IPS-18c (cell line): Measurements from ENCODE around the gene RDH16.
"Not testable (repeated sequence)": the region's sequence is repeated elsewhere in the genome, so short reads cannot be mapped to it uniquely, and the experiment has no call there.

ENCODE experiments used
- H3K4me3 ChIP-seq: 2 replicates; pipeline ENCODE4 v1.7.0; 2013; ENCODE audit warnings: low read depth, mild to moderate bottlenecking, low read length, moderate library complexity; ENCODE audit not compliant: insufficient read depth
- H3K9me3 ChIP-seq: one replicate; pipeline ENCODE4 v1.6.1; 2013; ENCODE audit warnings: mild to moderate bottlenecking, low read length, moderate library complexity; ENCODE audit not compliant: control insufficient read depth, insufficient read depth

Gene RDH16

DNA sequence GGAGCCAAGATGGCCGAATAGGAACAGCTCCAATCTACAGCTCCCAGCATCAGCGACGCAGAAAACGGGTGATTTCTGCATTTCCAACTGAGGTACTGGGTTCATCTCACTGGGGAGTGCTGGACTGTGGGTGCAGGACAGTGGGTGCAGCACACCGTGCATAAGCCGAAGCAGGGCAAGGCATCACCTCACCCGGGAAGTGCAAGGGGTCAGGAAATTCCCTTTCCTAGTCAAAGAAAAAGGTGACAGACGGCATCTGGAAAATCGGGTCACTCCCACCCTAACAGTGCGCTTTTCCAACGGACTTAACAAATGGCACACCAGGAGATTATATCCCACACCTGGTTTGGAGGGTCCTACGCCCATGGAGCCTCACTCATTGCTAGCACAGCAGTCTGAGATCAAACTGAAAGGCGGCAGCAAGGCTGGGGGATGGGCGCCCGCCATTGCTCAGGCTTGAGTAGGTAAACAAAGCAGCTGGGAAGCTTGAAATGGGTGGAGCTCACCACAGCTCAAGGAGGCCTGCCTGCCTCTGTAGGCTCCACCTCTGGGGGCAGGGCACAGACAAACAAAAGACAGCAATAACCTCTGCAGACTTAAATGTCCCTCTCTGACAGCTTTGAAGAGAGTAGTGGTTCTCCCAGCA, 8.7 kb upstream of the RDH16 start:
- H3K9me3 ChIP-seq, H3K4me3 ChIP-seq: not testable (repeated sequence)

DNA sequence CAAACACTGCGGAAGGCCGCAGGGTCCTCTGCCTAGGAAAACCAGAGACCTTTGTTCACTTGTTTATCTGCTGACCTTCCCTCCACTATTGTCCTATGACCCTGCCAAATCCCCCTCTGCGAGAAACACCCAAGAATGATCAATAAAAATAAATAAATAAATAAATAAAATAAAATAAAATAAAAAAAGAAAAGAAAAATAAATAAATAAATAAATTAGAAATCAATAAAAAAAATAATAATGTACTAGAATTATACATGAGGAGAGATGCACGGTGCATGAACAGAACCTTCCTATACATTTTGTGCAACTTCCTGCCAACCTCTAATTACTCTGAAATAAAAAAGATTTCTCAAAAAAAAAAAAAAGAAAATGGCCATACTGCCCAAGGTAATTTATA, 7.7 kb upstream of the RDH16 start:
- not testable (repeated sequence) for H3K4me3 ChIP-seq, H3K9me3 ChIP-seq

DNA sequence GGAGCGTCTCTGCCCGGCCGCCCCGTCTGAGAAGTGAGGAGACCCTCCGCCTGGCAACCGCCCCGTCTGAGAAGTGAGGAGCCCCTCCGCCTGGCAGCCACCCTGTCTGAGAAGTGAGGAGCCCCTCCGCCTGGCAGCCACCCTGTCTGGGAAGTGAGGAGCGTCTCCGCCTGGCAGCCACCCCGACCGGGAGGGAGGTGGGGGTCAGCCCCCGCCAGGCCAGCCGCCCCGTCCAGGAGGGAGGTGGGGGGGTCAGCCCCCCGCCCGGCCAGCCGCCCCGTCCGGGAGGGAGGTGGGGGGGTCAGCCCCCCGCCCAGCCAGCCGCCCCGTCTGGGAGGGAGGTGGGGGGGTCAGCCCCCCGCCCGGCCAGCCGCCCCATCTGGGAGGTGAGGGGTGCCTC, 6.1 kb upstream of the RDH16 start:
- not testable (repeated sequence) for H3K9me3 ChIP-seq, H3K4me3 ChIP-seq

DNA sequence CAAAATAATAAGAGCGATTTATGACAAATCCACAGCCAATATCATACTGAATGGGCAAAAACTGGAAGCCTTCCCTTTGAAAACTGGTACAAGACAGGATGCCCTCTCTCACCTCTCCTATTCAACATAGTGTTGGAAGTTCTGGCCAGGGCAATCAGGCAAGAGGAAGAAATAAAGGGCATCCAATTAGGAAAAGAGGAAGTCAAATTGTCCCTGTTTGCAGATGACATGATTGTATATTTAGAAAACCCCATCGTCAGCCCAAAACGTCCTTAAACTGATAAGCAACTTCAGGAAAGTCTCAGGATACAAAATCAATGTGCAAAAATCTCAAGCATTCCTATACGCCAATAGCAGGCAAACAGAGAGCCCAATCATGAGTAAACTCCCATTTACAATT, 4.8 kb upstream of the RDH16 start:
- not testable (repeated sequence) for H3K9me3 ChIP-seq

DNA sequence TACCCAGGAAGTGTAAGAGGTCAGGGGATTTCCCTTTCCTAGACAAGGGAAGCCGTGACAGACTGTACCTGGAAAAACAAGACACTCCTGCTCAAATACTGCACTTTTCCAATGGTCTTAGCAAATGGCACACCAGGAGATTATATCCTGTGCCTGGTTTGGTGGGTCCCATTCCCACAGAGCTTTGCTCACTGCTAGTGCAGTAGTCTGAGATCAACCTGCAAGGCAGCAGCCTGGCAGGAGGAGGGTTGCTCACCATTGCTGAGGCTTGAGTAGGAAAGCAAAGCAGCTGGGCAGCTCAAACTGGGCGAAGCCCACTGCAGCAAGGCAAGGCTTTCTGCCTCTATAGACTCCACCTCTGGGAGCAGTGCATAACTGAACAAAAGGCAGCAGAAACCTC, 1.0 kb upstream of the RDH16 start:
- Histone ChIP-seq H3K9me3 (no peaks in the 10 kb centered on the region), H3K4me3 (no peak overlapping the region)

More for the DNA sequence above, 4.8 kb upstream of the RDH16 start:
- not testable (repeated sequence) for H3K4me3 ChIP-seq

DNA sequence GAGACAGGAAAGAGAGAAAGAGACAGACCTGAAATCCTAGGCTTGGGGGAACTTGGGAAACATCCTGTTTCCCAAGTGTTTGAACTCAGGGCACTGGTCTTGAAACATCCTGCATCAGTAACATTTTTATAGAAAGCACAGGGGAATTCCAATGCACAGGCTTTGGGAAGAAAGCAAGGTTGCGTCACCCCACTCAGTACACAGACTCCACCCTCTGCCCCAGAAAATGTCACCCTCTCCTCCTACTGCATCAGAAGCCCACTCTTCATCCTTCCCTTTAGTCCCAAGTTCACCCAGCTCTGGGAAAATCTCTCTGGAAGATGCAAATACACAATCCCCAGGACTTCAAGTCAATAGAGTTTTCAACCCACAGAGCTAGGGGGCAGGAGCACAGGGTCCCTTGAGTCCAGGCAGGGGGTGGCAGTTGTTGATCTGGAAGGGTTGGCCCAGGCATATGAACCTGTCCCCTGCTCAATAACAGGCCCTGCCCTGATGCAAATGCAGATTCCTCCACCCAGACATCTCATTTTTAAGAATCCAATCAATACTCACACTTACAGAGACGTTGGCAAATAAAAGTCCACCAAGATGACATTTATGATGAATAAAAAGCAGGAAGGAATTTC, 1.7 kb downstream of the RDH16 start:
- no peaks in the 10 kb centered on the region for H3K9me3 ChIP-seq
- H3K4me3 ChIP-seq: no peak overlapping the region

DNA sequence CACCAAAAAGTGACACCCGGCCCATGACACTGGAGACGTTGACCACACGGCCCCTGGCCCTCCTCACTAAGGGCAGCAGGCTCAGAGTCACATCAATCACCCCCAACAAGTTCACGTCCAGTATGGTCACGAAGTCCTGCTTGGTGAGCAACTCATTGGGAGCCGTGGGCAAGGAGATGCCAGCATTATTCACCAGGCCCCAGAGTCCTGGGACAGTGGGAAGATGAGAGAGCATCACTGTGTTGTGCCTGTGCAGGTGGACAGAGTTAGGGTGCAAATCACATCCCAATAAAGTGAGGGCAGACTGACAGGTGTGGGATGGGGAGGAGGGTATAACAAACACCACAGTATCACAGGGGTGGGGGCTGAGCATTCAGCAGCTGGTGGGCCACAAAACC, 2.5 kb downstream of the RDH16 start:
- Histone ChIP-seq H3K4me3 (no peak overlapping the region), H3K9me3 (no peaks in the 10 kb centered on the region)

DNA sequence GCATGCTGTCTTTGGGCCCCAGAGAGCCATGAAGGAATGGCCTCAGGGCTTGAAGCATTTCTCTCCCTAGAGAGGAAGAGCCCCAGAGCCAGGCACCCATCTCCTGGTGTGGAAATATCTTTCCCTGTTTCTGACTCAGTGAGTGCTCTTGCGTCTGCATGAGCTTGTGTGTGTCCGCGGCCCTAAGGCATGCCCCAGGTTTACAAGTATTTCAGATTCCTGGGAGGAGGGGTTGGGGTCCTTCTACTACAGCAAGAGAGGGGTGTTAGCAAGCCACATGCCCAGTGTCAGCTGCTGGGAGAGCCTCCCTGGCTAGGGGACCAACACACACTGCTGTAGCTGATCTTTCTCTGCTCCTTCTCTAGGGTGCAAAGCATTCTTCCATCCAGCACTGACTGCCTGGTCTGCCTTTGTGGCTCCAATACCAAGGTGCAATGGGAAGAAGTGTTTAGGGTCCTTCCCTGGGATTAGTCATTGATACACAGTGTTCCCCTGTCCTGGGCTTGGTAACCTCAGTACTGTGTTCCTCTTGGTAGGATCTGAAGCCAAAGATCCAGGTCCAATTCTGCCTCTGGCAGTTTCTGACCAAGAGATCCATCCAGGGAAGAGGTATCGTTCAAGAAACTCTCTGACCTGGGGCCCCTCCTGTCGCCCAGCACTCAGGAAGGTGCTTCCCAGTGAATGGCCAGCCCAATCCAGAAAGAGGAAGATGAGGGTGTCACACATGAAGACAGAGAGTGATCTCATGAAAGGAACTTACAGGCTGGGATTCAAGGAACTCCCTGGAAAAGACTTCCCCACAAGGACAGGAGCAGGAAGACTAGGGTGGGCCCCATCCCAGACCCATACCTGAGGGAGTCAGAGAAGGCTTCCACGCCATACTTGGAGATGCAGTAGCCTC, 3.1 kb downstream of the RDH16 start:
- H3K9me3 ChIP-seq: no peaks in the 10 kb centered on the region

DNA sequence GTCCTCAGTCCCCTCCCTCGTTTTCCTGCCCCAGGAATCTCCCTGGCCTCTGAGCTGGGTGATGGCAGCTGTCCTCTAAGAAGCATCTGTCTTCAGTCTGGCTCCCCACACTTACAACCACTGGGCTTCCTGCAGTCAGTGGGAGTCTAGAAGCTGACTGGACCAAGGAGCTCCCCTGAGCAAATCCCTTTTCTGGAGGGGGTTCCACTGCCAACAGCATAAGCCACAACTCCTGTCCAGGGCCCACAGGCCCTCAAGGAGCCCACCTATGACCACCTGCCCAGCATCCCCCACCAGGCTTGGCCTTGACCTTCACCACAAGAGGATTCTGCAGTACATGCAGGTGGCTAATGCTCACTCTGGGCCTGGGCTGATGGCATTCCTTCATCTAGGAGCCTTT, 4.1 kb downstream of the RDH16 start:
- H3K9me3 ChIP-seq: no peaks in the 10 kb centered on the region
- H3K4me3 ChIP-seq: no peak overlapping the region

More for the DNA sequence above, 3.1 kb downstream of the RDH16 start:
- no peak overlapping the region for H3K4me3 ChIP-seq

DNA sequence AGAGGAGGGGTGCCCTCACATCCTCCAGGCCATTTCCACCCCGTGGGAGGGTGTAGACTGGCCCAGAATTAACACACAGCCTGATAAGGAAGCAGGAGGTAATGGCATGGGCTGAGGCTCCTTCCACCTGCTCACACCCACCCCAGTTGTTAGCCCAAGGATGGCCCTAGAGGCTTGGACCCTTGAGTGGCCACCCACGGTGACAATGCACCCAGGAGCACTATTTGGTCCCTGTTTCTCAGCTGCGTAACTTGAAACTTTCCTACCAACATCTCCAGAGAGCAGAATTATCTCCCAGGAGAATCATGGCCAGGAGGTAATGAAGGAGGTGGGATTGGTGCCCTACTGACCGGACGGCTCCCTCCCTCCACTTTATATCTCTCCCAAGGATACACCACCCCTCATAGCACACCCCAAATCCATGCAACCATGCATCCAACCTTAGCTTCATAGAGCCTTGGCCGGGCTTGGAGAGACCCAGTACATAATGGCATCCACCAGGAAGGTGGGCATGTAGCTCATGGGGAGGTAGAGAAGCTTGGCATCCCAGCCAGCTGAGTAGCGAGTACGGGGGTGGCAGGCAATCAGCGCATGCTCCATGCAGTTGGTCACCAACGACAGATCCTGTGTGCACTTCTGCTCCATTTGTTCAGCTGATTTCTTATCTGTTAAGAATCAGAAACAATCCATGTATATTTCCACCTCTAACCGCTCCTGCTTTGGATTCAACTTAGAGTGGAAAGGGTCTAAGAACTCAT, 5.6 kb downstream of the RDH16 start:
- Histone ChIP-seq H3K4me3 (no peak overlapping the region), H3K9me3 (no peaks in the 10 kb centered on the region)

DNA sequence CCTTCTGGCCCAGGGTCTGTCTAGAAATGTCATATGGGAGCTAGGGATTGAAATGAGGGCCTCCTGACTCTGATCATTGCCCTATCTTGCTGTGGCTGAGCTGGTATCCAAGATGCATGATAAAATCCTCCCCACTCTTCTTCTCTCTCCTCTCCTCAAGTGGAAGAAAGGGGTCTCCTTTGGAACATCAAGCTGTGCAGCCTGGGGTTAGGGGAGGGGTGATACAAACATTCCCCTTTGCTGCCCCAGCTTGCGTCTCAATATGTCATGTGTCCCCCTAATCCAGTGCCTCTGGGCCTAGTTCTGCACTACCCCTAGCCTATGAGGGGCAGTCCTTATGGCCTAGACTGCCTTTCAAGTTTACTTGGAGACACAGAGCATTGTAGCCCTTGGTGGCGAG, 8.5 kb downstream of the RDH16 start:
- Histone ChIP-seq H3K4me3 (no peak overlapping the region), H3K9me3 (no peaks in the 10 kb centered on the region)

DNA sequence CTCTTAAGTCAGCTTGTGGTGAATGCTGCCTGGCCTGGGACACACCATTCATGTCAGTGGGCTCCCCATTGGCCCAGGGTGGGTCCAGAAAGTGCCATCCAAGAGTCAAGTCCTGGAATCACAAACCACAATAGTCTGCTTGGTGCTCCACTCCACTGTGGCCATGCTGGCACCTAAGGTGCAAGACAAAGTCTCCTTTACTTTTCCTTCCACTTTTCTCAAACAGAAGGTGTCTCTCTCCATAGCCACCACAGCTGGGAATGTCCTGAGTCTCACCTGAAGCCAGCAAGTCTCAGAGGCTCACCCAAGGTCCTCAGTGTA, 9.0 kb downstream of the RDH16 start:
- Histone ChIP-seq H3K9me3 (no peaks in the 10 kb centered on the region), H3K4me3 (no peak overlapping the region)

DNA sequence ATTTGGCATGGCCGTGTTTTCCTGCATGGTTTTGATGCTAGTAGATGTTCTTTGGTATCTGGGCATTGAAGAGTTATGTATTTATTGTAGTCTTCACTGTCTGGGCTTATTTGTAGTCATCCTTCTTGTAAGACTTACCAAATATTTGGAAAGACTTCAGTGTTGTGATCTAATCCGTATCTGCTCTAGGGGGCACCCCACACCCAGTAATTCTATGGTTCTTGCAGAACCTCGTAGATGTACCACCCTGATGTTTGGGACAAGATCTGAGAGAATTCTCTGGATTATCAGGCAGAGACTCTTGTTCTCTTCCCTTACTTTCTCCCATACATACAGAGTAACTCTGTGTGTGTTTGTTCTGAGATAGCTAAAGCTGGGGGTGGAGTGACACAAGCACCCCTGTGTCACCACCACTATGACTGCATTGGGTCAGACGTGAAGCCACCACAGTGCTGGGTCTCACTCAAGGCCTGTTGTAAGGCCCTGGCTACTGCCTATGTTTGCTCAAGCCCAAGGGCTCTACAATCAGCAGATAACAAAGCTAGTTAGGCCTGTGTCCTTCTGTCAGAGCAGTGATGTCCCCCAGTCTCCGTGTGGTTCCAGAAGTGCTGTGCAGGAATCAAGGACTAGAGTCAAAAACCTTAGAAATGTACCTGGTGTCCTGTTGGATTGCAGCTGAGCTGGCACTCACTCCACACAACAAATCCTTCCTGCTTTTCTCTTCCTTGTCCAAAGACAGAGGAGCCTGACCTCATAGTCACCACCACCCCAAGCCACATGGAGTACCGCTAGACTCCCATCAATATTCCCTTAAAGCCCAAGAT, 9.6 kb downstream of the RDH16 start:
- H3K9me3 ChIP-seq: no peaks in the 10 kb centered on the region
- H3K4me3 ChIP-seq: no peak overlapping the region

DNA sequence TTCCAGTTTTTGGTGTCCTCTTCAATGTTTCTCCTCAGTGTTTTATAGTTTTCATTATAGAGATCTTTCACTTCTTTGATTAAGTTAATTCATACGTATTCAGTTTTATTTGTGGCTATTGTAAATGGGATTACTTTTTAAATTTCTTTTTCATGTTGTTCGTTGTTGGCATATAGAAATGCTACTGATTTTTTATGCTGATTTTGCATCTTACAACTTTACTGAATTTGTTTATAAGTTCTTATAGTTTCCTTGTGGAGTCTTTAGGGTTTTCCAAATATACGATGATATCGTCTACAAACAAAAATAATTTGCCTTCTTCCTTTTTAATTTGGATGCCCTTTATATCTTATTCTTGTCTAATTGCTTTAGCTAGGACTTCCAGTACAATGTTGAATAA, 13.5 kb downstream of the RDH16 start:
- Histone ChIP-seq H3K4me3 (no peak overlapping the region), H3K9me3 (no peaks in the 10 kb centered on the region)

DNA sequence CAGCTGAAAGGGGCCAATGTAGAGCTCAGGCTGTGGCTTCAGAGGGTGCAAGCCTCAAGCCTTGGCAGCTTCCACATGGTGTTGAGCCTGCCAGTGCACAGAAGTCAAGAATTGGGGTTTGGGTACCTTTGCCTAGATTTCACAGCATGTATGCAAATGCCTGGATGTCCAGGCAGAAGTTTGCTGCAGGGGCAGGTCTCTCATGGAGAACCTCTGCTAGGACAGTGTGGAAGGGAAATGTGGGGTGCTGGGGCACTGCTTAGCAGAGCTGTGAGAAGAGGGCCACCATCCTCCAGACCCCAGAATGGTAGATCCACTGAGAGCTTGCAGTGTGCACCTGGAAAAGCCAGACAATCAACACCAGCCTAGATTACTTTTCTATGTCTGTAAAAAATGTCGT, 14.0 kb downstream of the RDH16 start:
- H3K9me3 ChIP-seq, H3K4me3 ChIP-seq: not testable (repeated sequence)

DNA sequence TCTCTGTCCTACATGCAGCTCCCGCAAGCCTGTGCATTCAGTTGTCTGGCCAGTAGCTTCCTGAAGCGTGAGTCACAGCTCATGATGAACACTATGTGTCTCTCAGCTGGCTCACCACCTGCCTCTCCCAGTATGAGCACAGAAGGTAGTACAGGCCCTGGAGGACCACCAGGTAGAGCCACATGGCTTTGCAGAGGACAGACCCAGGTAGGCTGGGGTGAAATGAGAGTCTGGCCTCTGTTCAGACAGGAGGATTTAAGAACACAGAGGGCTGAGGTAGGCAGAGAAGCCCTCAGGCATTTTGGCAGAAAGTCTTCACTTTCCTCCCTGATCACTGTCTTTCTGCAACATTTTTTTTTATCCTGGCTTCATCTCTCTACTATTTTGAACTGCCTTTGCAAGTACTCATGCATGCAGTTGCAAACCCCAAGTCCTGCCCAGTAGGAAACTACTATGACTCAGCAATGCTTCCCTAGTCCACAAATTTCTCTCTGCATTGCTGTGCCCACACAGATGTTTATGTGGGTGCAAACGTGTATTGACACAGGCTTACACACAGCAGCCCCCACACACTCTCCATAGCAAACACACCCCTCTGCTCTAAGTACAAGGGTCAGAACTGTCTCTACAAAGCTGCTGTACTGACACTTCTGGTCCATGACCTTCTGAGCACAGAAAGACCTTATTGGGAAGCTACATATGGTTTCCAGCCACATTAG, 15.9 kb downstream of the RDH16 start:
- Histone ChIP-seq H3K4me3 (no peak overlapping the region), H3K9me3 (no peaks in the 10 kb centered on the region)
